Panc1 (cell line): ENCODE data around the gene LHFPL3. TPM values are rescaled to one million over a fixed set of nuclear protein-coding genes. Genes with fewer than 3 reads are reported as not detected.

Experiments used
- ATAC-seq: fragments of 200-7000 bp; cut with Tn5 transposase; 2 replicates; pipeline ENCODE4 v1.9.1; 2020; ENCODE audit warnings: mild to moderate bottlenecking, moderate library complexity
- BruUV-seq: library from RNA; stranded (reverse); fragments of 400-500 nt; replicated peaks from 2 replicates; lab custom pipeline; 2021; lab: Mats Ljungman, UMichigan
- CTCF ChIA-PET: fragments of 300-600 bp; sonication (Branson Sonifier 250); formaldehyde crosslinking; loops from one replicate; lab custom pipeline; 2022; ENCODE audit warnings: antibody characterized with exemption; lab: Charles Lee
- POLR2A ChIA-PET: fragments of 300-600 bp; sonication (Branson Sonifier 250); formaldehyde crosslinking; loops from one replicate; lab custom pipeline; 2022; ENCODE audit warnings: antibody characterized with exemption; lab: Charles Lee
- DNase-seq: peaks from one replicate; pipeline ENCODE4 v3.0.0-alpha.2; 2010; ENCODE audit warnings: low read depth, low spot score
- H3K27ac ChIP-seq: 2 replicates; pipeline ENCODE4 v1.5.1; 2011; ENCODE audit warnings: mild to moderate bottlenecking, low read length, inconsistent platforms
- H3K27me3 ChIP-seq: fragments of 200-500 bp; sonication (Bioruptor generic); 2 replicates; pipeline ENCODE4 v1.6.0; 2014; ENCODE audit warnings: low read length, inconsistent platforms; ENCODE audit not compliant: control insufficient read depth, insufficient read depth
- H3K36me3 ChIP-seq: fragments of 200-500 bp; sonication (Bioruptor generic); 2 replicates; pipeline ENCODE4 v1.5.1; 2014; ENCODE audit warnings: inconsistent platforms, mild to moderate bottlenecking, low read length, moderate library complexity; ENCODE audit not compliant: control insufficient read depth, insufficient read depth
- H3K4me1 ChIP-seq: 2 replicates; pipeline ENCODE4 v1.5.1; 2011; ENCODE audit warnings: inconsistent platforms, mild to moderate bottlenecking, low read length, moderate library complexity; ENCODE audit not compliant: control insufficient read depth, insufficient read depth
- H3K4me3 ChIP-seq, 2 experiments: 2 replicates each; pipeline ENCODE4 v1.5.1; 2011 to 2012; ENCODE audit warnings: low read depth in 2 of 2, low read length in 2 of 2, mild to moderate bottlenecking in 2 of 2, inconsistent platforms in 1 of 2, moderate library complexity in 1 of 2
- H3K9me3 ChIP-seq: fragments of 200-500 bp; sonication (Bioruptor generic); 2 replicates; pipeline ENCODE4 v1.5.1; 2014; ENCODE audit warnings: low read depth, mild to moderate bottlenecking, inconsistent platforms, low read length, moderate library complexity; ENCODE audit not compliant: control insufficient read depth, insufficient read depth
- CTCF ChIP-seq: fragments of 450-650 bp; IDR thresholded peaks from 2 replicates; pipeline ENCODE4 v1.5.1; 2017; ENCODE audit warnings: mild to moderate bottlenecking
- POLR2AphosphoS5 ChIP-seq: IDR thresholded peaks from 2 replicates; pipeline ENCODE4 v1.6.1; 2012; ENCODE audit warnings: mild to moderate bottlenecking, low read depth, low read length, moderate library complexity
- SIN3A ChIP-seq: IDR thresholded peaks from 2 replicates; pipeline ENCODE4 v1.6.1; 2012; ENCODE audit warnings: low read depth, mild to moderate bottlenecking, low read length, moderate library complexity, borderline replicate concordance; ENCODE audit not compliant: insufficient read depth
- TCF7L2 ChIP-seq: IDR thresholded peaks from 2 replicates; pipeline ENCODE4 v1.6.1; 2011; ENCODE audit warnings: mild to moderate bottlenecking, low read depth, low read length, inconsistent platforms
- in situ Hi-C: cut with HindIII; loops from 2 replicates; pipeline ENCODE4 v1.10.0; 2016; ENCODE audit warnings: low sequenced_read_pairs, low pct_unique_long_range_greater_than_20kb
- intact Hi-C: fragments of 100-400 bp; cut with micrococcal nuclease; formaldehyde crosslinking; loops from one replicate; pipeline ENCODE4 v1.10.0; 2022; ENCODE audit not compliant: unreplicated experiment
- total RNA-seq: library from RNA; stranded (reverse); gene quantifications from one replicate; pipeline ENCODE4 v1.2.1, GENCODE V29; 2021; ENCODE audit not compliant: unreplicated experiment
- TF ChIP-seq, protein P1 (sequence below), 2 experiments: IDR thresholded peaks; 2 replicates each; pipeline ENCODE4 v1.6.1; 2011 to 2012; ENCODE audit warnings: low read depth in 2 of 2, control low read depth in 1 of 2, low read length in 1 of 2, mild to moderate bottlenecking in 1 of 2, moderate library complexity in 1 of 2; ENCODE audit not compliant: insufficient read depth in 1 of 2

The LHFPL3 gene
- total RNA-seq, 1 experiment from 2014 or later = not detected

DNA sequence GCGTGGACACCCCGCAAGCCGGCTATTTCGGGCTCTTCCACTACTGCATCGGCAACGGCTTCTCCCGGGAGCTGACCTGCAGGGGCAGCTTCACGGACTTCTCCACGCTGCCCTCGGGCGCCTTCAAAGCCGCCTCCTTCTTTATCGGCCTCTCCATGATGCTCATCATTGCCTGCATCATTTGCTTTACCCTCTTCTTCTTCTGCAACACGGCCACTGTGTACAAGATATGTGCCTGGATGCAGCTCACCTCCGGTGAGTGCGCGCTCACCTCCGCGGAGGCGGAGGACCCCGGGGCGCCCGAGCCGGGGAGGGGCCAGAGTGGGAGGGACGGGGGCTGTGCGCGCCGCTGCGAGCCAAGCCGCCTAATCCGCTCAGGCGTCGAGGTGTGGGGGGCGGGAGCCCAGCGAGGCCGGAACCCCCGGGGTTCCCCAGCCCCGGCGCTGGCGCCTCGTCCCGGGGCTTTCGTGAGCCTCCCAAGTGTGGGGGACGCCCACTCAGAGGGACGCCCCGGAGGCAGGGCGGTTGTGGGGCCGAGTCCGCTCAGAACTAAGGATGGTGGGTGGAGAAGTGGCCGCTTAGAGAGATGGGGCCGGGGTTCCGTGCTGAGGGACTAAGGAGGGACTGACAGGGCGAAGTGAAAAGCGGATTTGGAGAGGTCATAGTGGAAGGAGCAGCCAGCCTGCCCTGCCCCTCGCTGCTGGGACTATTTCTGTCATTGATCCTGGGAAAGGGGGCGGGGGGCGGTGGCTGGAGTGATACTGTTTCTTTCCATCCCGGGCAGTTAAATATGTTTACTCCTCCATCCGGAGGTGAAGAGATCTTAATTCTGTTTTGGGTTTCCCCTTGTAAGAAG is 795 bp downstream of the LHFPL3 start:
- intact Hi-C loops (no loop called here), in situ Hi-C loops (no loop called here)
- no peaks in the 10 kb centered on the region for H3K36me3 ChIP-seq
- BruUV-seq = no TSS peak
- CTCF ChIA-PET = no interaction called here
- peaks cover 17% of the 10 kb centered on the region for H3K27me3 ChIP-seq
- H3K9me3 ChIP-seq = no peaks in the 10 kb centered on the region
- no peak for DNase-seq
- no peak overlapping the region for H3K27ac ChIP-seq
- no peak overlapping the region for H3K4me3 ChIP-seq
- no peaks in the 10 kb centered on the region for H3K4me1 ChIP-seq
- POLR2A ChIA-PET = no interaction called here
- TF ChIP-seq CTCF (no peak), POLR2AphosphoS5 (no peak), TCF7L2 (no peak), SIN3A (no peak)
- TF ChIP-seq, protein P1, sequence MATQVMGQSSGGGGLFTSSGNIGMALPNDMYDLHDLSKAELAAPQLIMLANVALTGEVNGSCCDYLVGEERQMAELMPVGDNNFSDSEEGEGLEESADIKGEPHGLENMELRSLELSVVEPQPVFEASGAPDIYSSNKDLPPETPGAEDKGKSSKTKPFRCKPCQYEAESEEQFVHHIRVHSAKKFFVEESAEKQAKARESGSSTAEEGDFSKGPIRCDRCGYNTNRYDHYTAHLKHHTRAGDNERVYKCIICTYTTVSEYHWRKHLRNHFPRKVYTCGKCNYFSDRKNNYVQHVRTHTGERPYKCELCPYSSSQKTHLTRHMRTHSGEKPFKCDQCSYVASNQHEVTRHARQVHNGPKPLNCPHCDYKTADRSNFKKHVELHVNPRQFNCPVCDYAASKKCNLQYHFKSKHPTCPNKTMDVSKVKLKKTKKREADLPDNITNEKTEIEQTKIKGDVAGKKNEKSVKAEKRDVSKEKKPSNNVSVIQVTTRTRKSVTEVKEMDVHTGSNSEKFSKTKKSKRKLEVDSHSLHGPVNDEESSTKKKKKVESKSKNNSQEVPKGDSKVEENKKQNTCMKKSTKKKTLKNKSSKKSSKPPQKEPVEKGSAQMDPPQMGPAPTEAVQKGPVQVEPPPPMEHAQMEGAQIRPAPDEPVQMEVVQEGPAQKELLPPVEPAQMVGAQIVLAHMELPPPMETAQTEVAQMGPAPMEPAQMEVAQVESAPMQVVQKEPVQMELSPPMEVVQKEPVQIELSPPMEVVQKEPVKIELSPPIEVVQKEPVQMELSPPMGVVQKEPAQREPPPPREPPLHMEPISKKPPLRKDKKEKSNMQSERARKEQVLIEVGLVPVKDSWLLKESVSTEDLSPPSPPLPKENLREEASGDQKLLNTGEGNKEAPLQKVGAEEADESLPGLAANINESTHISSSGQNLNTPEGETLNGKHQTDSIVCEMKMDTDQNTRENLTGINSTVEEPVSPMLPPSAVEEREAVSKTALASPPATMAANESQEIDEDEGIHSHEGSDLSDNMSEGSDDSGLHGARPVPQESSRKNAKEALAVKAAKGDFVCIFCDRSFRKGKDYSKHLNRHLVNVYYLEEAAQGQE (IDR thresholded peaks at IDR 0.05; ENCODE audit: insufficient read depth in 1 of 2, low read depth in 2 of 2, low read length in 1 of 2) = no peak
- ATAC-seq = no peak

DNA sequence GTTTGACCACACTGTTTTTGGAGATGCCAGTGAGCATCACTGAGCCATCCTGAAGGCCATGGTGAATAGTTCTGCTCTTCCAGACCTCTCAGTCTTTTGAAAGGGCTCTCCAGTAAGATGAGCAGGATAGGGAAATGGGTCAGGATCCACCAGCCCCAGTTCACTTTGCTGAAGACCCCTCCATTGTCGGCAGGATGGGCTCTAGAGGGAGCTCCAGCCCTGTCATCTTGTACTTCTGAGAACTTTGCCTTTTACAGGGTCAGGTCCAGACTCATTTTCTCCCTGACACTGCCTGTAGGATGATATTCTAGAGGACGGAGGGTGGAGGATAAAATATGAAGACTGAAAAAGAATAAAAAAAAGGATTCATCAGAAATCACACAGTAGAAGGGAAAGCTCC is 13.1 kb downstream of the LHFPL3 start:
- Histone ChIP-seq H3K27me3 (no peaks in the 10 kb centered on the region), H3K4me1 (no peaks in the 10 kb centered on the region), H3K9me3 (no peaks in the 10 kb centered on the region), H3K4me3 (no peak overlapping the region), H3K27ac (no peak overlapping the region), H3K36me3 (no peaks in the 10 kb centered on the region)
- ChIA-PET CTCF (no interaction called here), POLR2A (no interaction called here)
- no peak for ATAC-seq
- no peak for DNase-seq
- TF ChIP-seq SIN3A (no peak), CTCF (peak; percentile 43)
- no TSS peak for BruUV-seq
- in situ Hi-C loops = no loop called here
- intact Hi-C loops = no loop called here
